Mesendoderm (in vitro differentiated cells): ENCODE results near the gene SIRT6.

Experiments used
- DNase-seq: peaks from one replicate; pipeline ENCODE4 v3.0.0; 2013
- H2AK5ac ChIP-seq: 2 replicates; pipeline ENCODE4 v1.6.1; 2013; ENCODE audit warnings: low read length, inconsistent platforms
- H2BK120ac ChIP-seq: 2 replicates; pipeline ENCODE4 v1.6.1; 2013; ENCODE audit warnings: low read depth, mild to moderate bottlenecking, low read length, moderate library complexity, mixed read lengths
- H2BK15ac ChIP-seq: replicated peaks from 2 replicates; pipeline ENCODE4 v1.6.1; 2013; ENCODE audit warnings: low read depth, mild to moderate bottlenecking, moderate library complexity
- H2BK5ac ChIP-seq: 2 replicates; pipeline ENCODE4 v1.6.1; 2013; ENCODE audit warnings: low read length, inconsistent platforms
- H3K18ac ChIP-seq: 2 replicates; pipeline ENCODE4 v1.6.1; 2013; ENCODE audit warnings: mild to moderate bottlenecking, low read length, mixed read lengths
- H3K23ac ChIP-seq: one replicate; pipeline ENCODE4 v1.6.1; 2013; ENCODE audit warnings: low read length
- H3K27ac ChIP-seq: 2 replicates; pipeline ENCODE4 v1.5.1; 2013; ENCODE audit warnings: low read depth, mild to moderate bottlenecking, inconsistent platforms, low read length, moderate library complexity
- H3K27me3 ChIP-seq: 2 replicates; pipeline ENCODE4 v1.6.1; 2013; ENCODE audit warnings: low read length, control low read depth, mild to moderate bottlenecking, inconsistent platforms; ENCODE audit not compliant: insufficient read depth, poor library complexity
- H3K36me3 ChIP-seq: 2 replicates; pipeline ENCODE4 v1.6.1; 2013; ENCODE audit warnings: low read length, inconsistent platforms; ENCODE audit not compliant: control insufficient read depth, insufficient read depth
- H3K4ac ChIP-seq: one replicate; pipeline ENCODE4 v1.6.1; 2013; ENCODE audit warnings: low read depth, mild to moderate bottlenecking, low read length, moderate library complexity
- H3K4me1 ChIP-seq: 2 replicates; pipeline ENCODE4 v1.6.1; 2013; ENCODE audit warnings: low read depth, low read length, inconsistent platforms; ENCODE audit not compliant: control insufficient read depth
- H3K4me2 ChIP-seq: 2 replicates; pipeline ENCODE4 v1.6.1; 2013; ENCODE audit warnings: low read length
- H3K4me3 ChIP-seq: 2 replicates; pipeline ENCODE4 v1.5.1; 2013; ENCODE audit warnings: mild to moderate bottlenecking, low read length
- H3K56ac ChIP-seq: one replicate; pipeline ENCODE4 v1.6.1; 2013; ENCODE audit warnings: low read length
- H3K79me1 ChIP-seq: 2 replicates; pipeline ENCODE4 v1.6.1; 2013; ENCODE audit warnings: low read length, inconsistent platforms
- H3K79me2 ChIP-seq: 2 replicates; pipeline ENCODE4 v1.6.1; 2013; ENCODE audit warnings: mild to moderate bottlenecking, low read length; ENCODE audit not compliant: control insufficient read depth, insufficient read depth
- H3K9ac ChIP-seq: 2 replicates; pipeline ENCODE4 v1.6.1; 2013; ENCODE audit warnings: low read length, inconsistent platforms
- H4K5ac ChIP-seq: one replicate; pipeline ENCODE4 v1.6.1; 2013; ENCODE audit warnings: low read length
- H4K8ac ChIP-seq: one replicate; pipeline ENCODE4 v1.6.1; 2013; ENCODE audit warnings: low read depth, mild to moderate bottlenecking, control low read depth, low read length, moderate library complexity
- WGBS: extraction: QIAGEN DNeasy Blood & Tissue Kit; methylation state at CpG from one replicate; pipeline ENCODE4 v1.1.7; 2013; ENCODE audit warnings: low lambda C conversion rate, missing lambda C conversion rate; ENCODE audit not compliant: insufficient coverage; ENCODE audit errors: extremely low coverage; 5-methylcytosine and 5-hydroxymethylcytosine counted together

Gene SIRT6

DNA sequence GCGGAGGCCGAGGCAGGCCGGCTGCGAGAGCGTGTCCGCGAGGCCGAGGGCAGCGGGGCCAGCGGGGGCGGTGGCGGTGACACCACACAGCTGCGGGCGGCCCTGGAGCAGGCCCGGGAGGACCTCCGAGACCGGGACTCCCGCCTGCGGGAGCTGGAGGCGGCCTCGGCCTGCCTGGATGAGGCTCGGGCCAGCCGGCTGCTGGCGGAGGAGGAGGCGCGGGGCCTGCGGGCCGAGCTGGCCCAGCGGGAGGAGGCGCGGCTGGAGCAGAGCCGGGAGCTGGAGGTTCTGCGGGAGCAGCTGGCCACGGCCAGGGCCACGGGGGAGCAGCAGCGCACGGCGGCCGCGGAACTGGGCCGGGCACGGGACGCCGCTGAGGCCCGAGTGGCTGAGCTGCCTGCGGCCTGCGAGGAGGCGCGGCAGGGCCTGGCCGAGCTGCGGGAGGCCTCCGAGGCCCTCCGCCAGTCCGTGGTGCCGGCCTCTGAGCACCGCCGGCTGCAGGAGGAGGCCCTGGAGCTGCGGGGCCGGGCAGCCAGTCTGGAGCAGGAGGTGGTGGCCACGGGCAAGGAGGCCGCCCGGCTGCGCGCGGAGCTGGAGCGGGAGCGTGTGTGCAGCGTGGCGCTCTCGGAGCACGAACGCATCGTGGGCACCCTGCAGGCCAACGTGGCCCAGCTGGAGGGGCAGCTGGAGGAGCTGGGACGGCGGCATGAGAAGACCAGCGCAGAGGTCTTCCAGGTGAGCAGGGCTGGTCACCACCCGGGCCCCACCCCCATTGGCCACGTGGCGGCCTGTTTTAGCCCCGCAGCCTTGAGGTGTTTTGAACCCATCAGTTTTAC, 35.3 kb upstream of the SIRT6 start:
- no peak overlapping the region for H2BK15ac ChIP-seq
- H3K4me1 ChIP-seq: no peaks in the 10 kb centered on the region
- no peaks in the 10 kb centered on the region for H3K36me3 ChIP-seq
- no peak overlapping the region for H3K56ac ChIP-seq
- H2BK5ac ChIP-seq: no peak overlapping the region
- H3K4me3 ChIP-seq: no peak overlapping the region
- no peaks in the 10 kb centered on the region for H3K79me1 ChIP-seq
- H3K9ac ChIP-seq: no peak overlapping the region
- WGBS: no CpG with 5 or more reads among the region's 81 CpGs
- H3K23ac ChIP-seq: no peak overlapping the region
- no peak for DNase-seq
- no peak overlapping the region for H4K8ac ChIP-seq
- no peak overlapping the region for H3K18ac ChIP-seq
- H2AK5ac ChIP-seq: no peak overlapping the region
- no peak overlapping the region for H4K5ac ChIP-seq
- no peak overlapping the region for H3K4me2 ChIP-seq
- H3K27me3 ChIP-seq: no peaks in the 10 kb centered on the region
- no peak overlapping the region for H3K27ac ChIP-seq
- H3K79me2 ChIP-seq: no peaks in the 10 kb centered on the region
- H2BK120ac ChIP-seq: no peak overlapping the region
- no peak overlapping the region for H3K4ac ChIP-seq

GRCh38 chr19:4216846-4217245, 34.5 kb upstream of the SIRT6 start:
- Histone ChIP-seq H2BK15ac (no peak overlapping the region), H3K4ac (no peak overlapping the region), H3K4me3 (no peak overlapping the region), H3K56ac (no peak overlapping the region), H3K27me3 (no peaks in the 10 kb centered on the region), H3K23ac (no peak overlapping the region), H3K79me1 (no peaks in the 10 kb centered on the region), H2BK120ac (no peak overlapping the region), H4K8ac (no peak overlapping the region), H3K27ac (no peak overlapping the region), H3K18ac (no peak overlapping the region), H3K9ac (no peak overlapping the region), H4K5ac (no peak overlapping the region), H3K4me2 (no peak overlapping the region), H3K36me3 (no peaks in the 10 kb centered on the region), H3K79me2 (no peaks in the 10 kb centered on the region), H3K4me1 (no peaks in the 10 kb centered on the region), H2BK5ac (no peak overlapping the region), H2AK5ac (no peak overlapping the region)
- DNase-seq: no peak
- WGBS: no CpG with 5 or more reads among the region's 6 CpGs

DNA sequence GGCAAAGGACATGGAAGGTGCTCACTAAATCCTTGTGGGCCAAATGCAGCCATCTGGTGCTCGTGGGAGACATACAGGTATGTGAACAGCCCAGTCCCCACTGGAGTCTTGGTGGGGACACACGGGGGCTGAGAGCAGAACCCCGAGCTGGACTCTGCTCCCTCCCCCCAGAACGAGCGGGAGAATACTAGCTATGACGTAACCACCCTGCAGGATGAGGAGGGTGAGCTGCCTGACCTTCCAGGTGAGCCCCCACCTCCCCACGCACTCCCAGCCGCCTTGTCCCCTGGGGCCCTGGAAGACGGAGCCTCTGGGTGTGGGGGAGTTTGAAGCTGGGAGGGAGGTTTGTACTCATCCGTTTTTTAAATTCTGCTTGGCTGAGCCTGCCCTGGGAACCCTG, 33.4 kb upstream of the SIRT6 start:
- Histone ChIP-seq H2BK15ac (no peak overlapping the region), H2BK120ac (no peak overlapping the region), H3K18ac (no peak overlapping the region), H3K36me3 (no peaks in the 10 kb centered on the region), H3K56ac (no peak overlapping the region), H3K4me2 (no peak overlapping the region), H3K79me1 (no peaks in the 10 kb centered on the region), H4K8ac (no peak overlapping the region), H3K4me3 (no peak overlapping the region), H3K4ac (no peak overlapping the region), H3K27me3 (no peaks in the 10 kb centered on the region), H3K4me1 (no peaks in the 10 kb centered on the region), H3K9ac (no peak overlapping the region), H3K79me2 (no peaks in the 10 kb centered on the region), H2AK5ac (no peak overlapping the region), H3K27ac (no peak overlapping the region), H2BK5ac (no peak overlapping the region), H4K5ac (no peak overlapping the region), H3K23ac (no peak overlapping the region)
- no peak for DNase-seq
- no CpG with 5 or more reads among the region's 10 CpGs for WGBS

- Histone ChIP-seq H3K23ac (no peak overlapping the region), H3K4me2 (no peak overlapping the region), H3K27ac (no peak overlapping the region), H2BK15ac (no peak overlapping the region), H4K8ac (no peak overlapping the region), H2BK120ac (no peak overlapping the region), H3K4me3 (no peak overlapping the region), H3K79me2 (no peaks in the 10 kb centered on the region), H3K36me3 (no peaks in the 10 kb centered on the region), H3K4me1 (no peaks in the 10 kb centered on the region), H3K18ac (no peak overlapping the region), H3K4ac (no peak overlapping the region), H3K56ac (no peak overlapping the region), H3K9ac (no peak overlapping the region), H2BK5ac (no peak overlapping the region), H4K5ac (no peak overlapping the region), H3K27me3 (no peaks in the 10 kb centered on the region), H3K79me1 (no peaks in the 10 kb centered on the region), H2AK5ac (no peak overlapping the region)
- no CpG with 5 or more reads among the region's 3 CpGs for WGBS
- no peak for DNase-seq
Observed at GRCh38 chr19:4213116-4213515, 30.8 kb upstream of the SIRT6 start.

DNA sequence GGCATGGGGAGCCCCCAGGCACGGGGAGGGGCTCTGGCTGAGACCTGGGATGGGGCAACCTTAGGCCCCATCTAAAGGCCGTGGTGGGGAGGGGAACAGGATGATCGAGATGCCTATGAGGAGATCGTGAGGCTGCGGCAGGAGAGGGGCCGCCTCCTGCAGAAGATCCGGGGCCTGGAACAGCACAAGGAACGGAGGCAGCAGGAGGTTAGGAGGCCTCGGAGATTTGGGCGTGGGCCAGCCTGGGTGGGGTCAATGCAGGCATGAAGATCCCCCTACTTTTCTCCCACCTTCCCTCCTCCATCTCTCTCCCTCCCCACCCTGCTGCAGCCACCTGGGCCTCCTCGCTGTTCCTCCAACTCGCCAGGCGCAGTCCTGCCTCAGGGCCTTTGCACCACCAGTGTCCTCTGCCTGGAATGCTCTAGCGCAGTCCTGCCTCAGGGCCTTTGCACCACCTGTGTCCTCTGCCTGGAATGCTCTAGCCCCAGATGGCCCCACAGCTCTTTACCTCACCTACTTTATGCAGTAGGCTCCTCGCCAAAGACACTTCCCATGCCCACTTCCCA, 27.9 kb upstream of the SIRT6 start:
- H4K5ac ChIP-seq: no peak overlapping the region
- H3K4me3 ChIP-seq: no peak overlapping the region
- no peak overlapping the region for H3K23ac ChIP-seq
- H3K4ac ChIP-seq: no peak overlapping the region
- H3K56ac ChIP-seq: no peak overlapping the region
- no peak overlapping the region for H2AK5ac ChIP-seq
- H2BK15ac ChIP-seq: no peak overlapping the region
- no peaks in the 10 kb centered on the region for H3K36me3 ChIP-seq
- H3K27ac ChIP-seq: no peak overlapping the region
- no peak overlapping the region for H3K4me2 ChIP-seq
- WGBS: no CpG with 5 or more reads among the region's 15 CpGs
- H3K79me1 ChIP-seq: no peaks in the 10 kb centered on the region
- no peaks in the 10 kb centered on the region for H3K4me1 ChIP-seq
- H2BK120ac ChIP-seq: no peak overlapping the region
- H2BK5ac ChIP-seq: no peak overlapping the region
- H3K18ac ChIP-seq: no peak overlapping the region
- no peak for DNase-seq
- no peaks in the 10 kb centered on the region for H3K79me2 ChIP-seq
- H4K8ac ChIP-seq: no peak overlapping the region
- H3K27me3 ChIP-seq: no peaks in the 10 kb centered on the region
- no peak overlapping the region for H3K9ac ChIP-seq
